ENCODE measurements around the gene CAPN8.
A peak's percentile ranks its signal among the peaks of the same experiment; 100 is the strongest.

DNA sequence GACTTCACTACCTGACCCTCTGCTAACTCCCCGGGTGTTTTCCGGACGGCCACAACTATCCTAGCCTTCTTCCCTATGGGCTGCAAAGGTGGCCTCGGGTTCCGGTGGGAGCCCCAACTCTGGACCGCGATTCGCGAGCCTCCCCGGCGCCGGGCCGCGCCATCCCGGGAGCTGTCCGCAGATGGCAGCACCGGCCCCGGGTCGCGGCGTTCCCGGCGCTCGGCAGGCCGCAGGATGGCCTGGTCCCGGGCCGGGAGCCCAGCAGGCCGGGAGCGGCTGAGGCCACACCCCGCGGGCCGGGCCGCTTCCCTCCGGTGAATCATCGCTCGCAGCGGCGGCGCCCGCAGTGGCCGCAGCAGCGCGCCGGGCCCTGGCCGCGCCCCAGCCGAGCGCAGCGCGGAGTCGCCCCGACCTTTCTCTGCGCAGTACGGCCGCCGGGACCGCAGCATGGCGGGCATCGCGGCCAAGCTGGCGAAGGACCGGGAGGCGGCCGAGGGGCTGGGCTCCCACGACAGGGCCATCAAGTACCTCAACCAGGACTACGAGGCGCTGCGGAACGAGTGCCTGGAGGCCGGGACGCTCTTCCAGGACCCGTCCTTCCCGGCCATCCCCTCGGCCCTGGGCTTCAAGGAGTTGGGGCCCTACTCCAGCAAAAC, 46.8 kb upstream of the CAPN8 start, which contains the start of gene CAPN2:
- TF ChIP-seq, protein P1, sequence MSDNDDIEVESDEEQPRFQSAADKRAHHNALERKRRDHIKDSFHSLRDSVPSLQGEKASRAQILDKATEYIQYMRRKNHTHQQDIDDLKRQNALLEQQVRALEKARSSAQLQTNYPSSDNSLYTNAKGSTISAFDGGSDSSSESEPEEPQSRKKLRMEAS (CRISPR knock-in tag; IDR thresholded peaks at IDR 0.05): no peak
- TF ChIP-seq, protein P2, sequence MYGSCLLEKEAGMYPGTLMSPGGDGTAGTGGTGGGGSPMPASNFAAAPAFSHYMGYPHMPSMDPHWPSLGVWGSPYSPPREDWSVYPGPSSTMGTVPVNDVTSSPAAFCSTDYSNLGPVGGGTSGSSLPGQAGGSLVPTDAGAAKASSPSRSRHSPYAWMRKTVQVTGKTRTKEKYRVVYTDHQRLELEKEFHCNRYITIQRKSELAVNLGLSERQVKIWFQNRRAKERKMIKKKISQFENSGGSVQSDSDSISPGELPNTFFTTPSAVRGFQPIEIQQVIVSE (CRISPR knock-in tag; IDR thresholded peaks at IDR 0.05; ENCODE audit: borderline replicate concordance): no peak
- TF ChIP-seq ZBTB21 (CRISPR knock-in tag; IDR thresholded peaks at IDR 0.05; ENCODE audit: borderline replicate concordance) (no peak), ESRRA (CRISPR knock-in tag; IDR thresholded peaks at IDR 0.05; ENCODE audit: borderline replicate concordance) (no peak), SP1 (CRISPR knock-in tag; conservative IDR thresholded peaks at IDR 0.05) (peak; percentile 67)
- TF ChIP-seq, protein P3, sequence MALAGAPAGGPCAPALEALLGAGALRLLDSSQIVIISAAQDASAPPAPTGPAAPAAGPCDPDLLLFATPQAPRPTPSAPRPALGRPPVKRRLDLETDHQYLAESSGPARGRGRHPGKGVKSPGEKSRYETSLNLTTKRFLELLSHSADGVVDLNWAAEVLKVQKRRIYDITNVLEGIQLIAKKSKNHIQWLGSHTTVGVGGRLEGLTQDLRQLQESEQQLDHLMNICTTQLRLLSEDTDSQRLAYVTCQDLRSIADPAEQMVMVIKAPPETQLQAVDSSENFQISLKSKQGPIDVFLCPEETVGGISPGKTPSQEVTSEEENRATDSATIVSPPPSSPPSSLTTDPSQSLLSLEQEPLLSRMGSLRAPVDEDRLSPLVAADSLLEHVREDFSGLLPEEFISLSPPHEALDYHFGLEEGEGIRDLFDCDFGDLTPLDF (CRISPR knock-in tag; IDR thresholded peaks at IDR 0.05): no peak
- TF ChIP-seq, protein P4, sequence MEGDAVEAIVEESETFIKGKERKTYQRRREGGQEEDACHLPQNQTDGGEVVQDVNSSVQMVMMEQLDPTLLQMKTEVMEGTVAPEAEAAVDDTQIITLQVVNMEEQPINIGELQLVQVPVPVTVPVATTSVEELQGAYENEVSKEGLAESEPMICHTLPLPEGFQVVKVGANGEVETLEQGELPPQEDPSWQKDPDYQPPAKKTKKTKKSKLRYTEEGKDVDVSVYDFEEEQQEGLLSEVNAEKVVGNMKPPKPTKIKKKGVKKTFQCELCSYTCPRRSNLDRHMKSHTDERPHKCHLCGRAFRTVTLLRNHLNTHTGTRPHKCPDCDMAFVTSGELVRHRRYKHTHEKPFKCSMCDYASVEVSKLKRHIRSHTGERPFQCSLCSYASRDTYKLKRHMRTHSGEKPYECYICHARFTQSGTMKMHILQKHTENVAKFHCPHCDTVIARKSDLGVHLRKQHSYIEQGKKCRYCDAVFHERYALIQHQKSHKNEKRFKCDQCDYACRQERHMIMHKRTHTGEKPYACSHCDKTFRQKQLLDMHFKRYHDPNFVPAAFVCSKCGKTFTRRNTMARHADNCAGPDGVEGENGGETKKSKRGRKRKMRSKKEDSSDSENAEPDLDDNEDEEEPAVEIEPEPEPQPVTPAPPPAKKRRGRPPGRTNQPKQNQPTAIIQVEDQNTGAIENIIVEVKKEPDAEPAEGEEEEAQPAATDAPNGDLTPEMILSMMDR (IDR thresholded peaks at IDR 0.05): no peak
- TF ChIP-seq, protein P5, sequence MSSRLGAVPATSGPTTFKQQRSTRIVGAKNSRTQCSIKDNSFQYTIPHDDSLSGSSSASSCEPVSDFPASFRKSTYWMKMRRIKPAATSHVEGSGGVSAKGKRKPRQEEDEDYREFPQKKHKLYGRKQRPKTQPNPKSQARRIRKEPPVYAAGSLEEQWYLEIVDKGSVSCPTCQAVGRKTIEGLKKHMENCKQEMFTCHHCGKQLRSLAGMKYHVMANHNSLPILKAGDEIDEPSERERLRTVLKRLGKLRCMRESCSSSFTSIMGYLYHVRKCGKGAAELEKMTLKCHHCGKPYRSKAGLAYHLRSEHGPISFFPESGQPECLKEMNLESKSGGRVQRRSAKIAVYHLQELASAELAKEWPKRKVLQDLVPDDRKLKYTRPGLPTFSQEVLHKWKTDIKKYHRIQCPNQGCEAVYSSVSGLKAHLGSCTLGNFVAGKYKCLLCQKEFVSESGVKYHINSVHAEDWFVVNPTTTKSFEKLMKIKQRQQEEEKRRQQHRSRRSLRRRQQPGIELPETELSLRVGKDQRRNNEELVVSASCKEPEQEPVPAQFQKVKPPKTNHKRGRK (CRISPR knock-in tag; IDR thresholded peaks at IDR 0.05; ENCODE audit: borderline replicate concordance): no peak
- TF ChIP-seq, protein P6, sequence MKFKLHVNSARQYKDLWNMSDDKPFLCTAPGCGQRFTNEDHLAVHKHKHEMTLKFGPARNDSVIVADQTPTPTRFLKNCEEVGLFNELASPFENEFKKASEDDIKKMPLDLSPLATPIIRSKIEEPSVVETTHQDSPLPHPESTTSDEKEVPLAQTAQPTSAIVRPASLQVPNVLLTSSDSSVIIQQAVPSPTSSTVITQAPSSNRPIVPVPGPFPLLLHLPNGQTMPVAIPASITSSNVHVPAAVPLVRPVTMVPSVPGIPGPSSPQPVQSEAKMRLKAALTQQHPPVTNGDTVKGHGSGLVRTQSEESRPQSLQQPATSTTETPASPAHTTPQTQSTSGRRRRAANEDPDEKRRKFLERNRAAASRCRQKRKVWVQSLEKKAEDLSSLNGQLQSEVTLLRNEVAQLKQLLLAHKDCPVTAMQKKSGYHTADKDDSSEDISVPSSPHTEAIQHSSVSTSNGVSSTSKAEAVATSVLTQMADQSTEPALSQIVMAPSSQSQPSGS (CRISPR knock-in tag; IDR thresholded peaks at IDR 0.05; ENCODE audit: borderline replicate concordance, low read depth): no peak
